Esophagus squamous epithelium (tissue), 4 donors: Measurements from ENCODE around the gene METAP1.

ENCODE experiments used
- CTCF ChIP-seq, 6 experiments: fragments of 450-650 bp in 4 of 6; fragments of 200-600 bp in 2 of 6; sonication (generic) in 2 of 6; IDR thresholded peaks; one replicate each; pipeline ENCODE4 v1.5.1; 2016 to 2019; ENCODE audit warnings: antibody characterized with exemption in 6 of 6, mild to moderate bottlenecking in 4 of 6, moderate library complexity in 4 of 6
- POLR2A ChIP-seq, 4 donors: fragments of 450-650 bp; IDR thresholded peaks; one replicate each; pipeline ENCODE4 v1.6.1; 2017; ENCODE audit warnings: antibody characterized with exemption in 4 of 4, mild to moderate bottlenecking in 4 of 4, moderate library complexity in 3 of 4

- TF ChIP-seq POLR2A (IDR thresholded peaks at IDR 0.05) (no peak), CTCF (IDR thresholded peaks at IDR 0.05) (no peak)
Observed at GRCh38 chr4:99025506-99025905, 30.0 kb downstream of the METAP1 start.
